Activated naive CD4-positive, alpha-beta T cell treated with anti-CD3 and anti-CD28 coated beads, Interleukin-2, amount 50 U/mL, for 24 hours (primary cell): ENCODE measurements around the gene SEMA5A.

Experiments
- H3K27ac Mint-ChIP-seq: one replicate; pipeline ENCODE4 v1.8.0; 2021; ENCODE audit warnings: mild to moderate bottlenecking, mixed read lengths
- H3K27me3 Mint-ChIP-seq: one replicate; pipeline ENCODE4 v1.8.0; 2021; ENCODE audit warnings: mixed read lengths
- H3K36me3 Mint-ChIP-seq: one replicate; pipeline ENCODE4 v1.8.0; 2021; ENCODE audit warnings: mixed read lengths
- H3K4me1 Mint-ChIP-seq: one replicate; pipeline ENCODE4 v1.8.0; 2021; ENCODE audit warnings: mixed read lengths
- H3K4me3 Mint-ChIP-seq: one replicate; pipeline ENCODE4 v1.8.0; 2021; ENCODE audit warnings: mild to moderate bottlenecking, mixed read lengths
- H3K9me3 Mint-ChIP-seq: one replicate; pipeline ENCODE4 v1.8.0; 2021; ENCODE audit warnings: mixed read lengths

SEMA5A gene

GRCh38 chr5:9230355-9230754 is 315.5 kb downstream of the SEMA5A start:
- Mint-ChIP-seq H3K4me3 (no peak overlapping the region), H3K9me3 (peaks cover 4% of the 10 kb centered on the region), H3K36me3 (no peaks in the 10 kb centered on the region), H3K4me1 (no peaks in the 10 kb centered on the region), H3K27ac (no peak overlapping the region), H3K27me3 (no peaks in the 10 kb centered on the region)

DNA sequence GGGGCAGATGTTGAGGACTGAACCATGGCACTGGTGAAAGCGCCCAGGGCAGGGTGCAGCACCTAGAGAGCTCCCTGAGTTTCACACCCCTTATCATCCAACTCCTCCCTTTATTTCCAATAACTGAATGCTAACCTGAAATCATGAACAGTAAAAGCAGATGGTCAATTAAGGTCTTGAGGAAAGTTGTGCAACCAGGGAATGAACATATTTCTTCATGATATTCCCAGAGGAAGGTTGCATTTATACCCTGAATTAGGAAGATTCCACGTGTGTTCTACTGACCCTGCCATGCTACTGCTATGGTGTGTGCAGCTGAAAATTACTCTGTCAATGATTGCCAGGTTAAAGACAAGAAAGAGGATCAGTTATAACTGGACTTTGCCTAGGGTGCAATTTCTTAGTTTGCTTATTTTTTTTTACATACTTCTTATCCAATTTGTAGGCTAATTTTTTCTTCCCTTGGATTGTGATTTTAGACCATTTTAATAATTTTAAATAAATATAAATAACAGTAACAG is 319.8 kb downstream of the SEMA5A start:
- Mint-ChIP-seq H3K4me3 (no peak overlapping the region), H3K27ac (no peak overlapping the region), H3K27me3 (no peaks in the 10 kb centered on the region), H3K4me1 (no peaks in the 10 kb centered on the region), H3K36me3 (no peaks in the 10 kb centered on the region), H3K9me3 (peaks cover 4% of the 10 kb centered on the region)

DNA sequence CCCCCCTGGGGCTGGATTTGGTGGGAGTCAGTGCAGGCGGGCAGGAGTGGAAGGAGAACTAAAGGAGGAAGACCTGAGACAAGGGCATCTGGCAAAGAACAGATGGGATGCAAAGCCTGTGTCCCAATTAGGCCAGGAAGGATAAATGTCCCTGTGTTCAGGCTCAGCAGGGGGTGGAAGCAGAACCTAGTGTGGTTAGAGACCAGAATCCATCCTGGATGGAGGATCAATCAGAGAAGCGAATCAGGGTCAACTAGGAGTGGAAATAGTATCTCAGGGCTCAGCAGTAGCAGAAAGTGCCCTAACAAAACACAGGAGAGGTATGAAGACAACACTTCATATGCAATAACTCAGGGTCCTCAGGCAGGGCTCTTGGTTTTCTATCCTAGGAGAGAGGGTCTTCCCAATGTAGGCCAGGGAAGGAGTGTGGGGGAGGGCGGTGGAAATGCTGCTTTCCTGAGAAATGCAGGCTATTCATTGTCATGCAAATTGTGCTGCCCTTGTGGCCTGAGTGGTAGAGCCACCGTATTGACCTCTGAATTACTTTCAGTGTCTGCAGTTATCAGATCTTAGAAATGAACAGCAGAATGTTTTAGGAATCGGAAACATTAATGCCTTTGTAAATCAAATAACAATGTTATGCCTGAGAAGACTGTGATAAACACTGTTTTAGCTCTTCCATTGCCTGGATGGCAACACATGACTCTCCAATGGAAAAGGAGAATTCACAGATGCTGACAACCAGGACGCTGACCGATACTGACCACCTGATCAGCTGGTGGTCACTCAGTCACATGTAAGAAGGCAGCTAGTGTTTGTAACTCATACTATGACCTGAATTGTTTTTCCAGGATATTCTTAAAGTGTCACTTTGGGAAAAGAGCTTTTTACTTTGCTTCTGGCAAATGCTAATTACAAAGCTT is 323.6 kb downstream of the SEMA5A start:
- Mint-ChIP-seq H3K4me1 (no peaks in the 10 kb centered on the region), H3K36me3 (no peaks in the 10 kb centered on the region), H3K4me3 (no peak overlapping the region), H3K27me3 (no peaks in the 10 kb centered on the region), H3K27ac (no peak overlapping the region), H3K9me3 (no peaks in the 10 kb centered on the region)

- Mint-ChIP-seq H3K27ac (no peak overlapping the region), H3K4me1 (no peaks in the 10 kb centered on the region), H3K36me3 (no peaks in the 10 kb centered on the region), H3K9me3 (no peaks in the 10 kb centered on the region), H3K4me3 (no peak overlapping the region), H3K27me3 (no peaks in the 10 kb centered on the region)
Observed at GRCh38 chr5:9218358-9218757, 327.5 kb downstream of the SEMA5A start.

- Mint-ChIP-seq H3K36me3 (no peaks in the 10 kb centered on the region), H3K4me3 (no peak overlapping the region), H3K9me3 (no peaks in the 10 kb centered on the region), H3K27me3 (no peaks in the 10 kb centered on the region), H3K4me1 (no peaks in the 10 kb centered on the region), H3K27ac (no peak overlapping the region)
Observed at GRCh38 chr5:9212605-9213004, 333.3 kb downstream of the SEMA5A start.

DNA sequence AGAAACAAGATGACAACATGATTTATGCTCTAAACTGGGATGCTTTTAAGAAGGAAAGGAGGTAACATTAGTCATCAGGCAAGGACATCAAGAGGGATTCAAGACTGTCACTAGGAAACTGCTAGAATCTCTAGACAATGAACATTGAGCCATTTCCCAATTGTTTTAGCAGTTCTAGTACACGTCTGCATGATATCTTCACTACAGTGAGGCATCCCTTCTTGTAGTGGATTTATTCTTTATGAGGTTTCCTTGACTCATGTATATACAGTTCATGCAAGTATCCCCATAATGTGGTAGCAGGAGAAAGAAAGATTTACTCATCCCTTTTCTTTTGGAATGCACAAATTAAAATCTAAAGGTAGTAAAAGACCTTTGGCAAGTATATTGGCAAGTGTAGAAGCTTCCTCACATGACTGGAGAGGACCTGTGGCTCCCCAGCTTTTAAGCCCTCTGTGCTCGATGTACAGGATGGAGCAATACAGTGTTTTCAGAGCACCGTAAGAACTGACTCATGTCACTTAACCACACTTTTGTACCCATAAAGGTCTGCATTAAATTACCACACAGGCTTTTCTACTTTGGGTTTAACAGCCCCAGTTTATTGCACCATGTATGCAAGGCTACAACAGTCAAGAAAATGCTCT is 335.9 kb downstream of the SEMA5A start:
- H3K27ac Mint-ChIP-seq = no peak overlapping the region
- no peaks in the 10 kb centered on the region for H3K27me3 Mint-ChIP-seq
- H3K9me3 Mint-ChIP-seq = no peaks in the 10 kb centered on the region
- H3K4me1 Mint-ChIP-seq = no peaks in the 10 kb centered on the region
- H3K36me3 Mint-ChIP-seq = no peaks in the 10 kb centered on the region
- H3K4me3 Mint-ChIP-seq = no peak overlapping the region

- Mint-ChIP-seq H3K9me3 (no peaks in the 10 kb centered on the region), H3K36me3 (no peaks in the 10 kb centered on the region), H3K27ac (no peak overlapping the region), H3K4me3 (no peak overlapping the region), H3K4me1 (no peaks in the 10 kb centered on the region), H3K27me3 (no peaks in the 10 kb centered on the region)
Observed at GRCh38 chr5:9207817-9208418, 338.0 kb downstream of the SEMA5A start.

- H3K27ac Mint-ChIP-seq = no peak overlapping the region
- no peaks in the 10 kb centered on the region for H3K27me3 Mint-ChIP-seq
- H3K4me3 Mint-ChIP-seq = no peak overlapping the region
- H3K9me3 Mint-ChIP-seq = peaks cover 15% of the 10 kb centered on the region
- no peaks in the 10 kb centered on the region for H3K36me3 Mint-ChIP-seq
- H3K4me1 Mint-ChIP-seq = no peaks in the 10 kb centered on the region
Observed at GRCh38 chr5:9202636-9203035, 343.2 kb downstream of the SEMA5A start.

GRCh38 chr5:9201761-9202160 is 344.1 kb downstream of the SEMA5A start:
- H3K4me3 Mint-ChIP-seq = no peak overlapping the region
- no peaks in the 10 kb centered on the region for H3K27me3 Mint-ChIP-seq
- H3K9me3 Mint-ChIP-seq = peaks cover 15% of the 10 kb centered on the region

GRCh38 chr5:9201011-9201410 is 344.9 kb downstream of the SEMA5A start:
- H3K27ac Mint-ChIP-seq = no peak overlapping the region

More at GRCh38 chr5:9201761-9202160, 344.1 kb downstream of the SEMA5A start:
- Mint-ChIP-seq H3K27ac (no peak overlapping the region), H3K4me1 (no peaks in the 10 kb centered on the region), H3K36me3 (no peaks in the 10 kb centered on the region)

DNA sequence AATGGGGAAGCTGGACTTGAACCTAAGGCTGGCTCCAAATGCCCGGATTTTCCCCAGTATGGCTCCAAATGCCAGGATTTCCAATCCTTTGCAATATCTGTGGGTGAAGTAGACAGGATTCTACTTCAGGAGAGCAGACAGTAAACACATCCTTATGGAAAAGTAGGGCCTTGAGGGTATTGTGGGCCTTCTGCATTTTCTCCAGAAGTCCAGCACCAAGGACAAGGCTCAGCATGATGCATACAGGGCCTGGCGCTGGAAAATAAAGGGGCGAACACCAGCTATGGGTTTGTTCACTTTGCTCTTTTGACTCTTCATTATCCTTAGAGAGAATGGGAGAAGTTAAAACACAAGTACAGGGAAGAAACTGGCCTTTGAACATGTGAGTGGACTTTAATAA is 347.5 kb downstream of the SEMA5A start:
- Mint-ChIP-seq H3K4me3 (no peak overlapping the region), H3K9me3 (peaks cover 15% of the 10 kb centered on the region), H3K36me3 (no peaks in the 10 kb centered on the region), H3K4me1 (no peaks in the 10 kb centered on the region), H3K27me3 (no peaks in the 10 kb centered on the region), H3K27ac (no peak overlapping the region)

More at GRCh38 chr5:9201011-9201410, 344.9 kb downstream of the SEMA5A start:
- H3K4me1 Mint-ChIP-seq = no peaks in the 10 kb centered on the region
- H3K9me3 Mint-ChIP-seq = peaks cover 15% of the 10 kb centered on the region
- H3K36me3 Mint-ChIP-seq = no peaks in the 10 kb centered on the region
- no peak overlapping the region for H3K4me3 Mint-ChIP-seq
- no peaks in the 10 kb centered on the region for H3K27me3 Mint-ChIP-seq

DNA sequence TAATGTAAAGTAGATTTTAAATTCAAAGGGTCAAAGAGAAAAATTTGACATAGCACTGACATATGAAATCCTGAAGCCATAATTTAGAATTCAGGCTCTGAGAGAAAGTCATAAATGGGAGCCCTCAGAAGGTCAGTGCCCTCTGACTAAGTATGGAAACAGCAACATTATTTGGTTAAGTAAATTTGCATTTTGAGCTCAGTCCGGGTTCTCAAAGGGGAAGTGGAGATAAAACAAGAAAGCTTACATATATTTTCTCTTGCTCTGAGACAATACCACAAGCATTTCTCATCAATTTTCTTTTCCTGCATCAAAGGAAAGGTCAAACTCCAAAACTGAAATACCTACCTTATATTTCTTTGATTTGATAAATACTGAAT is 348.0 kb downstream of the SEMA5A start:
- Mint-ChIP-seq H3K4me3 (no peak overlapping the region), H3K27ac (no peak overlapping the region), H3K9me3 (peaks cover 15% of the 10 kb centered on the region), H3K27me3 (no peaks in the 10 kb centered on the region), H3K4me1 (no peaks in the 10 kb centered on the region), H3K36me3 (no peaks in the 10 kb centered on the region)

DNA sequence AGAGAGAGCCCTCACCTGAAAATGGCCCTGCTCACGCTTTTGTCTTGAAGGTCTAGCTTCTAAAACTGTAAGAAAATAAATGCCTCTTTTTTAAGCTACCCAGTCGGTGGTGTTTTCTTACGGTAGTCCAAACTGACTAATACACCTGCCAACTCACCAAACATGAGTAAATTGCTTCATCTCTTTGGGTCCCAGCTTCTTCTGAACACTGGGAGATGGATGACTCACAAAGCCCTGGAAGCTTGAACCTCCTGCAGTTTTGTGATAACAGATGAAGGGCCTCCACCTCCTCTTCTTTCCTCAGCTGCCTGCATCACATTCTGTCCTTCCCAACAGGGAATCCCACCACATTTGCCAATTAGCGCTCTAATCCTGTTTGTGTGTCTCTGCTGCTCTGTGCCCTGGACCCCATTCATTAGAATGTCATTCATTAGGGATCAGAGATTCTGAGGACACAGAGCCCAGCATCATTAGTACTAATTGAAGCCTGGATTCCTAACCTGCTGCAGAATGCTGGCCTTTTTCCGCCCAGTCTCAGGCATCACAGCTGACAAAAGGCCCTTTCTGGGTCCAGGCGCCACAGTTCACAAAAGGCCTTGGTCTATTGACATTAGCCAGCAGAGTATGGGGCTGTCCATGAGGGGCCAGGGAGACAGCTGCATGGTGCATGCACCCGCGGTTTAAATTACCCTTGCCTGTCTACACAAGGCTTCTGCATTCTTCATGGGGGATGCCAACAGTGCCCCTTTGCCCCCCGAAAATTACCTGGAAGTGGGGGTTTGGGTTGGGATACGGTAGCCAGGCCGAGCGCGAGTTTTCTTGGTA is 349.3 kb downstream of the SEMA5A start:
- H3K36me3 Mint-ChIP-seq = no peaks in the 10 kb centered on the region
- H3K9me3 Mint-ChIP-seq = peaks cover 11% of the 10 kb centered on the region
- H3K4me1 Mint-ChIP-seq = no peaks in the 10 kb centered on the region
- H3K27ac Mint-ChIP-seq = no peak overlapping the region
- no peak overlapping the region for H3K4me3 Mint-ChIP-seq
- no peaks in the 10 kb centered on the region for H3K27me3 Mint-ChIP-seq

- Mint-ChIP-seq H3K4me1 (no peaks in the 10 kb centered on the region), H3K27me3 (no peaks in the 10 kb centered on the region), H3K4me3 (no peak overlapping the region), H3K36me3 (no peaks in the 10 kb centered on the region), H3K27ac (no peak overlapping the region), H3K9me3 (peaks cover 8% of the 10 kb centered on the region)
Observed at GRCh38 chr5:9194509-9194908, 351.4 kb downstream of the SEMA5A start.

GRCh38 chr5:9192266-9192665 is 353.6 kb downstream of the SEMA5A start:
- Mint-ChIP-seq H3K4me1 (no peaks in the 10 kb centered on the region), H3K4me3 (no peak overlapping the region), H3K27me3 (no peaks in the 10 kb centered on the region), H3K27ac (no peak overlapping the region), H3K9me3 (peaks cover 4% of the 10 kb centered on the region), H3K36me3 (no peaks in the 10 kb centered on the region)
